HEK293T (cell line): ENCODE results near the gene RGS3.

Experiments
- ARNT ChIP-seq: fragments of 450-650 bp; IDR thresholded peaks from 2 replicates; pipeline ENCODE4 v1.6.1; 2017; ENCODE audit warnings: mild to moderate bottlenecking
- BHLHE40 ChIP-seq: fragments of 450-650 bp; IDR thresholded peaks from 2 replicates; pipeline ENCODE4 v1.6.1; 2016; ENCODE audit warnings: mild to moderate bottlenecking, moderate library complexity, borderline replicate concordance
- ELF4 ChIP-seq: fragments of 450-650 bp; IDR thresholded peaks from 2 replicates; pipeline ENCODE4 v1.6.1; 2017; ENCODE audit warnings: antibody characterized with exemption
- FOXA1 ChIP-seq: fragments of 450-650 bp; IDR thresholded peaks from 2 replicates; pipeline ENCODE4 v1.6.1; 2016; ENCODE audit warnings: mild to moderate bottlenecking
- FOXK2 ChIP-seq: fragments of 450-650 bp; IDR thresholded peaks from 2 replicates; pipeline ENCODE4 v1.6.1; 2016; ENCODE audit warnings: mild to moderate bottlenecking
- FOXM1 ChIP-seq: fragments of 450-650 bp; IDR thresholded peaks from 2 replicates; pipeline ENCODE4 v1.6.1; 2017; ENCODE audit warnings: mild to moderate bottlenecking, borderline replicate concordance
- L3MBTL2 ChIP-seq: fragments of 450-650 bp; conservative IDR thresholded peaks from 2 replicates; pipeline ENCODE4 v1.6.1; 2016; ENCODE audit warnings: mild to moderate bottlenecking
- LEF1 ChIP-seq: fragments of 450-650 bp; IDR thresholded peaks from 2 replicates; pipeline ENCODE4 v1.6.1; 2017; ENCODE audit warnings: mild to moderate bottlenecking, borderline replicate concordance
- NFRKB ChIP-seq: fragments of 450-650 bp; IDR thresholded peaks from 2 replicates; pipeline ENCODE4 v1.6.1; 2016; ENCODE audit warnings: mild to moderate bottlenecking, moderate library complexity
- PKNOX1 ChIP-seq: fragments of 450-650 bp; IDR thresholded peaks from 2 replicates; pipeline ENCODE4 v1.6.1; 2016
- SP1 ChIP-seq: fragments of 450-650 bp; IDR thresholded peaks from 2 replicates; pipeline ENCODE4 v1.6.1; 2017
- SUZ12 ChIP-seq: fragments of 450-650 bp; IDR thresholded peaks from 2 replicates; pipeline ENCODE4 v1.6.1; 2016; ENCODE audit warnings: mild to moderate bottlenecking
- TARDBP ChIP-seq: fragments of 450-650 bp; IDR thresholded peaks from 2 replicates; pipeline ENCODE4 v1.6.1; 2016
- ZNF384 ChIP-seq: fragments of 450-650 bp; IDR thresholded peaks from 2 replicates; pipeline ENCODE4 v1.6.1; 2016

- TF ChIP-seq TARDBP (no peak), FOXM1 (no peak), BHLHE40 (no peak), ARNT (no peak), SP1 (no peak), NFRKB (no peak), ELF4 (no peak), FOXA1 (no peak), LEF1 (no peak), FOXK2 (no peak), ZNF384 (no peak), SUZ12 (no peak), PKNOX1 (no peak), L3MBTL2 (no peak)
Observed at GRCh38 chr9:113578279-113578865, 114.8 kb downstream of the RGS3 start.
